ENCODE results near the gene PERM1.

The PERM1 gene

DNA sequence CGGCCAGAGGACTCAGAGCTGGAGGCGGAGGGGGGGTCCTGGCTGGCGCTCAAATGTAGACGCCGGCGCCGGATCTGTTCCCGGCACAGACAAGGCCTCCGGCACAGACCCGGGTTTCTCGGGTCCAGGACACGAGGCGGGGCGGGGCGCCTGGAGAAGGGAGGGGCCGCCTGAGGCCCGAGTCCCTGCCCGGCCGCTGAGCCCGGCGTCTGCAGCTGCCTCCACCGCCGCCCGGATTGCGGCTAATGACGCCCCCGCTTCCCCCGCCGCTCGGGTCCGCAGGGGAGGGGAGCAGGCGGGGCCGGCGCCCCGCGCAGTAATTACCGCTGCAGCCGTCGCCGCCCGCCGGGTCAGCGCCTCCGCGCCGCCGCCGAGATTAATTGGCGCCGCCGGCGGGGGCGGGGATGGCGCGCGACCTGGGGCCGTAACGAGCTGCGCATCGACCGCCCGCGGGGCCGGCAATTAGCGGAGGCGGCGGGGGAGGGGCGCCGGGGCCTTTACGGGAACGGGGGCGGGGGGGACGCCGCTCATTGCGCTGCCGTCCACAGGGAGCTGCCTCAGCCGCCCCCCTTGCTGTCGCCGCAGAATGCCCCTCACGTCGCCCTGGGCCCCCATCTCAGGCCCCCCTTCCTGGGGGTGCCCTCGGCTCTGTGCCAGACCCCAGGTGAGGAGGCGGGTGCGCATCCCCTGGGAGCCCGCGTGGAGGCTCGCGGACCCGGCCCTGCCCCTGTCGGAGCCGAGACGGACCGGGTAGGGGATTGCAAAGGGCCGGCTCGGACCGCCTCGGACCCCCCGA, 40.1 kb downstream of the PERM1 start:
- Mint-ChIP-seq H3K4me3 (peak overlapping the region; percentile 67), H3K27ac (no peak overlapping the region), H3K36me3 (no peaks in the 10 kb centered on the region), H3K27me3 (peaks cover 14% of the 10 kb centered on the region), H3K9me3 (no peaks in the 10 kb centered on the region), H3K4me1 (peaks cover 5% of the 10 kb centered on the region)

- H3K27ac Mint-ChIP-seq = peak overlapping the region; percentile 13
- peaks cover 15% of the 10 kb centered on the region for H3K27me3 Mint-ChIP-seq
- no peaks in the 10 kb centered on the region for H3K36me3 Mint-ChIP-seq
- peaks cover 5% of the 10 kb centered on the region for H3K4me1 Mint-ChIP-seq
- H3K9me3 Mint-ChIP-seq = no peaks in the 10 kb centered on the region
- peak overlapping the region; percentile 67 for H3K4me3 Mint-ChIP-seq
These were observed 40.8 kb downstream of the PERM1 start for GRCh38 chr1:941015-941587.

DNA sequence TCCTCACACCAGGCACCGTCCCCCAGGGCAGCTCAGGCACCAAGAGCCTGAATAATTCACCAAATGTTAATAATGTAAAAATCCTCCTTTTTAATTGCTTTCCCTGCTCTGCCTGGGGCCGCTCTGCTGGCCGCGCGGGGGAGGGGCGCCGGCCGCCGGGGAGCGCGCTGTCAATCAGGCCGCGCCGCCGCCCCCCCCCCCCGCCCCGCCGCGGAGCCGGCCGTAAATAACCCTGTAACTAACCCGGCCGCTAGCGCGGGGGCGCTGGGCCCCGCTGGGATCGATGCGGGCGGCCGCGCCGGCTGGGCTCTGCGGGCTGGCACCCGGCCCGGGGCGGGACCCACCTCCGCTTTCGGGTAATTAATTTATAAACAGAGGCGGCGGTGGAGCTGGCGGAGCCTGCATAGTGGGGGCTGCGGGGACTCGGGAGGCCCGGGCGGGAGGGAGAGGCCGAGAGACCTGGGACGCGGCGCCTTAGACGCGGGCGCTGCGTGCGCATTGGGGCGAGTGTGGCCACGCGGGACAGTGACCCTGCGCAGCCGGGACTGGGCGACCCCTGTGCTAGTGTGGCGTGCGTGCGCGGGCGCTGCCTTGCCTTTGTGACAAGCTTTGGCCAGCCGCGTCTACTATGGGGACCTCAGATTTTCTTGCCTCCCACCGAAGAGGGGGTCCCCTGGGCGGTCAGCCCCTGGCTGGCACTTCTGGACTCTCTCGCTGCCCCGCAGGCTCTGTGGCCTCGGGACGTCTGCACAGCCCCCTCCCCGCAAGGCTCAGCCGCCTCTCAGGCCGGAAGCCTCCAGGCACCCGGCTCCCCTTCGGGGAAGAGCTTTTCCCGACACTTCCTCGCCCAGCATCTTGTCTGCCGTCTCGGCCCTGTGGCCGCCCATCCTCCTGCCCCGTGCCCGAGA, 41.5 kb downstream of the PERM1 start:
- H3K4me3 Mint-ChIP-seq = peak overlapping the region; percentile 49
- no peaks in the 10 kb centered on the region for H3K9me3 Mint-ChIP-seq
- peaks cover 5% of the 10 kb centered on the region for H3K4me1 Mint-ChIP-seq
- H3K27ac Mint-ChIP-seq = no peak overlapping the region
- no peaks in the 10 kb centered on the region for H3K36me3 Mint-ChIP-seq
- peaks cover 18% of the 10 kb centered on the region for H3K27me3 Mint-ChIP-seq

DNA sequence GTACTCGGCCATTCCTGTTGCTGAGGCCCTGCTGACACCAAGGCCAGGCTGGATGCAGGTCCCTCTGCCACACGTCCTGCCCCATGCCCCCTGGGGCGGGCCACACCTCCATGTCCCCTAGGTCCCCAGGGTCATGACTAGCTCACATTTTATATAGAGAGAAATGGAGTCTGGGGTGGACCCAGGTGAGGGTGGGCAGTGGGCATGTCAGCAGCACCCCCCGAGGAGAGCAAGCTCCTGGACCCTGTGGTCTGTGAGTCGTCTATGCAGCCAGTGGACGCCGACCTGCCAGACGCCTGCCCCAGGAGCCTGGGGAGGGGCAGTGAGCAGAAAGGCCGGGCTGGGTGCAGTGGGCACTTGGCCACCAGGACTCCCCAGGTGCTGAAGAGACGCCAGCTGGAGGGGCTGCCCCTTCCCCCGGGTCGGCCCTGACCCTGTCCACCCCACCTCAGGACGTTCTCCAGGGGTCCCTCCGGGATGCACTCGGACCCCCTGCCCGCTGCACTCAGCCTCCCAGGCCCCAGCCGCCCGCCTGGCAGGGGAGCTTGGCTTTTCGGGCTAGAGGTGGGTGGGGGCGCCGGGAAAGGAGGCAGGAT, 42.3 kb downstream of the PERM1 start:
- H3K36me3 Mint-ChIP-seq = no peaks in the 10 kb centered on the region
- peaks cover 9% of the 10 kb centered on the region for H3K4me1 Mint-ChIP-seq
- no peaks in the 10 kb centered on the region for H3K9me3 Mint-ChIP-seq
- no peak overlapping the region for H3K4me3 Mint-ChIP-seq
- no peak overlapping the region for H3K27ac Mint-ChIP-seq
- peaks cover 21% of the 10 kb centered on the region for H3K27me3 Mint-ChIP-seq

DNA sequence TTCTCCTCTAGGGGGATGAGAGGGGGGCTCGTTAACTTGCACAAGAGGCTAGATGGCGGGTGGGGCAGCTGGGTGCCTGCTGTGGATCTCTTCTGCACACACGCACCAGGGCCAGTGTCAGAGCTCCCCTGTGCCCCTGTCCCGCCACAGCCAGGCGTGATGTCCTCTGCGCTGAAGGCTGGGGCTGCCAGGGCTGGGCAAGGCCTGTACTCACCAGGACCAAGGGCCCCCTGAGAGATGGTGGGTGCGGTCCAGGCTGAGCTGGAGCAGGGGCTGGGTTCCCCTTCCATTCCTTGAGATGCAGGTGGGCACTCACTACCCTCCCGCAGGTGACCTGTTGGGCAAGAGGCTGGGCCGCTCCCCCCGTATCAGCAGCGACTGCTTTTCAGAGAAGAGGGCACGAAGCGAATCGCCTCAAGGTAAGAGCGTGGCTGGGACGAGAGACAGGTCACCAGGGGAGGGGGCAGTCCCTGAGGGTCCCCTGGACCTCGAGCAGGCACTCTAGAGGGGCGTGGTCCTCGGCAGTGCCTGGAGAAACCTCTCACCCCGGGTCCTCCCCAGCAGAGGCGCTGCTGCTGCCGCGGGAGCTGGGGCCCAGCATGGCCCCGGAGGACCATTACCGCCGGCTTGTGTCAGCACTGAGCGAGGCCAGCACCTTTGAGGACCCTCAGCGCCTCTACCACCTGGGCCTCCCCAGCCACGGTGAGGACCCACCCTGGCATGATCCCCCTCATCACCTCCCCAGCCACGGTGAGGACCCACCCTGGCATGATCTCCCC, 43.0 kb downstream of the PERM1 start:
- peaks cover 9% of the 10 kb centered on the region for H3K4me1 Mint-ChIP-seq
- H3K36me3 Mint-ChIP-seq = no peaks in the 10 kb centered on the region
- H3K27ac Mint-ChIP-seq = peak overlapping the region; percentile 74
- no peaks in the 10 kb centered on the region for H3K9me3 Mint-ChIP-seq
- no peak overlapping the region for H3K4me3 Mint-ChIP-seq
- peaks cover 21% of the 10 kb centered on the region for H3K27me3 Mint-ChIP-seq

DNA sequence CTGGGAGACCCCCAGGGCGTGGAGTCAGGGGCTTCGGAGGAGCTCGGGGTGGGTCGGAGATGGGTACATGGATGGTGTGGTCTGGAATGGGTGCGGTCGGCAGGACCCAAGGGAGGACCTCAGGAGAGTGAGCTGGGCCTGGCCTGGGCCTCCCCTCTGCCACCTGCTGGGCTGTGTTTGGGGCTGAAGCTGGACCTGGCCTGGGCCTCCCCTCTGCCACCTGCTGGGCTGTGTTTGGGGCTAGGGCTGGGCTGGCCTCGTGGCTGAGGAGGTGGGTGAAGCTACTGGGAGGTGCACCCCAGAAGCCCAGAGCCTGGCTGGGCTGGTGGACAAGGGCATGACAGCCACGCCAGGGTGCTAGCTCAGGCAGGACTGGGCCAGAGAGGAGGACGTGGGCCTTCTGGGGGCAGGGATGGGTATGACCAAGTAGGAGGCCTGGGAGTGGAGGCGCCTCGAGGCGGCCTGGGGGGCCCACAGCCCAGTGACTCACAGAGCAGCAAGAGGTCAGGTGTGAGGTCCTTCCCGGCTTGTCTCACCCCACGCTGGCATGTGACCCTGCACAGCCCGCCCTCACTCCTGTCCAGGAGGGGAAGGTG, 43.7 kb downstream of the PERM1 start:
- no peaks in the 10 kb centered on the region for H3K9me3 Mint-ChIP-seq
- no peaks in the 10 kb centered on the region for H3K36me3 Mint-ChIP-seq
- peaks cover 9% of the 10 kb centered on the region for H3K4me1 Mint-ChIP-seq
- peaks cover 21% of the 10 kb centered on the region for H3K27me3 Mint-ChIP-seq
- no peak overlapping the region for H3K4me3 Mint-ChIP-seq
- no peak overlapping the region for H3K27ac Mint-ChIP-seq

DNA sequence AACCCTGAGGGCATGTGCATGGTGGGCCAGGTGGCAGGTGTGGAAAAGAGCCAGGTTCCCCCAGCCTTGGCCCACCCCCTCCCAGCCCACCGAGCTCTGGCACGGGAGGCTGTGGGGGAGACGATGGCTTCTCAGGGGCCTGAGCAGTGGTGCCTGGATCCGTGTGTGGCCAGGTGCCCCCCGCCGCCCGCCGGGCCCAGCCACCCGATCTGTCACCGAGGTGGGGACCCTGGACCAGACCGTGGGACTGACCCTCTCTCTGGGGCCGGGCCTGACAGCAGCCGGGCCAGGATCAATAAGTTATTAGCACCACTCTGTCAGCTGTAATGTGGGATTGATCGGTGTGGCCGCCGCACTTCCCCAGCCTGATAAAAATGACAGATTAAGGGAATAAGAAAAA, 44.4 kb downstream of the PERM1 start:
- no peak overlapping the region for H3K4me3 Mint-ChIP-seq
- no peak overlapping the region for H3K27ac Mint-ChIP-seq
- H3K27me3 Mint-ChIP-seq = peaks cover 21% of the 10 kb centered on the region
- H3K4me1 Mint-ChIP-seq = peaks cover 9% of the 10 kb centered on the region
- no peaks in the 10 kb centered on the region for H3K36me3 Mint-ChIP-seq
- no peaks in the 10 kb centered on the region for H3K9me3 Mint-ChIP-seq

DNA sequence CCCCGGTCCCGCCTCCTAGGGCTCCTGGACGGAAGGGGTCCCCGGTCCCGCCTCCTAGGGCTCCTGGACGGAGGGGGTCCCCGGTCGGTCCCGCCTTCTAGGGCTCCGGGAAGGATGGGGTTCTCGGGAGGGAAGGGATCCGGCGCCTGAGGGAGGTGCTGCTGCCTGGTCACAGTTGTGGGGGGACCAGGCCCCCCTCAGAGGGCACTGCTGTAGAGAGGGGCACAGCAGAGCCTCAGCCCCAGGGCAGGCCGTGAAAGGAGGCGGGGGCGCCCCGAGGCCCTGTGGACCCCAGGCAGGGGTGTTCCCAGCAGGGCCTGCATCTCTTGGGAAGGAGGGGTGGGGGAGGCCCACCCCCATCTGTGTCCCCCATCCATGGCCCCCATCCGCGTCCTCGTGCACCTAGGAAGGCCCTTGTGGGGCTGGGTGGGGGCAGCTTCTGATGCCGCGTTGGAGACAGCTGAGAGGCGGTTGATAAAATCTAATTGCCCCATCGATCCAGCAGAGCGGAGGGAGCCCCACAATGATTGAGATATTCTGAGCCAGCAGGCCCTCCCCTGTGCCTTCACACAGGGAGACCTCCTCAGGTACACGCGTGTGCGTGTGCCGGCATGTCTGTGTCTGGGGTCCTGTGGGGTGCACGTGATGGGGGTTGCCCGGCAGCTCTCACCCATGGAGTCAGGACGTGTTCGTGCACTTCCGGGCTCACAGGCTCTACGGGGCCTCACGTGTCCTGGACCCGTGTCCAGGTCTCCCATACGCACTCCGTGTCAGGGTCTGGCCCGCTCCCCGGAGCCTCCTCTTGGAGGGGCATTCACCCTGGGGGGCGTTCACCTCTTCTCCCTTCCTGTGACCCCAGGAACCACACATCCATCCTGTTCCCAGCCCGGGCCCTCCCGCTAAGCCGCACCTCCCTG, 45.3 kb downstream of the PERM1 start:
- H3K4me3 Mint-ChIP-seq = no peak overlapping the region
- H3K27me3 Mint-ChIP-seq = peaks cover 21% of the 10 kb centered on the region
- H3K4me1 Mint-ChIP-seq = peaks cover 9% of the 10 kb centered on the region
- no peak overlapping the region for H3K27ac Mint-ChIP-seq
- no peaks in the 10 kb centered on the region for H3K9me3 Mint-ChIP-seq
- H3K36me3 Mint-ChIP-seq = no peaks in the 10 kb centered on the region

GRCh38 chr1:935751-936231, 46.1 kb downstream of the PERM1 start:
- Mint-ChIP-seq H3K4me1 (peaks cover 4% of the 10 kb centered on the region), H3K36me3 (no peaks in the 10 kb centered on the region), H3K27me3 (peaks cover 21% of the 10 kb centered on the region), H3K27ac (no peak overlapping the region), H3K4me3 (no peak overlapping the region), H3K9me3 (no peaks in the 10 kb centered on the region)

GRCh38 chr1:934991-935750, 46.7 kb downstream of the PERM1 start:
- Mint-ChIP-seq H3K36me3 (no peaks in the 10 kb centered on the region), H3K4me1 (peaks cover 4% of the 10 kb centered on the region), H3K4me3 (peak overlapping the region; percentile 36), H3K9me3 (no peaks in the 10 kb centered on the region), H3K27me3 (peaks cover 18% of the 10 kb centered on the region), H3K27ac (no peak overlapping the region)

DNA sequence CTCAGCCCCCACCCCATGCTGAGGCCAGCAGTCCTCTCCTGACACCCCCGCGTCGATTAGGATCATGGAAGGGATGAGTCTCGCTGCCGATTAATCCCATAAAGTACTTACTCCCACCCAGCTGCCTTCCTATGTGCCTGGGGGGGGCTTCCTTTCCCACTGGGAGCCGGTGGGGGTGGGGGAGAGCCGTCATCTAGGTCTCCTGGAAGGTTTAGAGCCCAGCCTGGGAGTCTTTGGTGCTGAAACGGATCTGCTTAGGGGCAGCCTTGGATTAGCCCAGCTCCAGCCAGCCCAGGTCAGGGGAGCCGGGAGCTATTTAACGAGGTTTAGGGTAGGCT, 48.3 kb downstream of the PERM1 start:
- H3K9me3 Mint-ChIP-seq = no peaks in the 10 kb centered on the region

GRCh38 chr1:932776-933602, 48.9 kb downstream of the PERM1 start:
- H3K27me3 Mint-ChIP-seq = peaks cover 15% of the 10 kb centered on the region
- H3K4me1 Mint-ChIP-seq = peaks cover 4% of the 10 kb centered on the region
- no peak overlapping the region for H3K27ac Mint-ChIP-seq
- H3K4me3 Mint-ChIP-seq = no peak overlapping the region
- no peaks in the 10 kb centered on the region for H3K36me3 Mint-ChIP-seq
- no peaks in the 10 kb centered on the region for H3K9me3 Mint-ChIP-seq

More for the DNA sequence above, 48.3 kb downstream of the PERM1 start:
- H3K4me3 Mint-ChIP-seq = no peak overlapping the region
- H3K4me1 Mint-ChIP-seq = peaks cover 4% of the 10 kb centered on the region
- H3K27ac Mint-ChIP-seq = no peak overlapping the region
- peaks cover 16% of the 10 kb centered on the region for H3K27me3 Mint-ChIP-seq
- H3K36me3 Mint-ChIP-seq = no peaks in the 10 kb centered on the region

DNA sequence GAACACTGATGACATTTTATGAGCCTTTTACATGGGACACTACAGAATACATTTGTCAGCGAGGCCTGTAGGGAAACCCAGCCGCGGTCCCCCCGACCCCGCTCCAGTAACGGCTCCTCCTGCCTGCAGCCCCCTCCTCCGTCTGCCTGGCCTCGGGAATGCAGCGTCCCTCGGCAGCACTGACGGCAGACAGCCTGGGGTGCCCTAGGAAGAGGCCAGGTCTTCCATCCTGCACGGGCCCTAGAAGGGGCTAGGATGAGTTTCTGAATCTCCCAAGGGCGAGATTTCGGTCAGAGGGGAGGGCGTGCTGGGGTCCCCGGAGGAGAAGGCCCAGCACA, 49.8 kb downstream of the PERM1 start:
- Mint-ChIP-seq H3K4me3 (no peak overlapping the region), H3K4me1 (peaks cover 4% of the 10 kb centered on the region), H3K27me3 (peaks cover 13% of the 10 kb centered on the region), H3K27ac (no peak overlapping the region), H3K36me3 (no peaks in the 10 kb centered on the region), H3K9me3 (no peaks in the 10 kb centered on the region)
